GM19023 (cell line): ENCODE results near the gene OR5C1.
A peak's percentile ranks its signal among the peaks of the same experiment; 100 is the strongest.
"Not testable (repeated sequence)": the region's sequence is repeated elsewhere in the genome, so short reads cannot be mapped to it uniquely, and the experiment has no call there.

ENCODE experiments used
- ATAC-seq: cut with Tn5 transposase; IDR thresholded peaks from one replicate; pipeline ENCODE4 v1.9.1; 2021; ENCODE audit warnings: mild to moderate bottlenecking, moderate library complexity; ENCODE audit not compliant: unreplicated experiment

The OR5C1 gene

DNA sequence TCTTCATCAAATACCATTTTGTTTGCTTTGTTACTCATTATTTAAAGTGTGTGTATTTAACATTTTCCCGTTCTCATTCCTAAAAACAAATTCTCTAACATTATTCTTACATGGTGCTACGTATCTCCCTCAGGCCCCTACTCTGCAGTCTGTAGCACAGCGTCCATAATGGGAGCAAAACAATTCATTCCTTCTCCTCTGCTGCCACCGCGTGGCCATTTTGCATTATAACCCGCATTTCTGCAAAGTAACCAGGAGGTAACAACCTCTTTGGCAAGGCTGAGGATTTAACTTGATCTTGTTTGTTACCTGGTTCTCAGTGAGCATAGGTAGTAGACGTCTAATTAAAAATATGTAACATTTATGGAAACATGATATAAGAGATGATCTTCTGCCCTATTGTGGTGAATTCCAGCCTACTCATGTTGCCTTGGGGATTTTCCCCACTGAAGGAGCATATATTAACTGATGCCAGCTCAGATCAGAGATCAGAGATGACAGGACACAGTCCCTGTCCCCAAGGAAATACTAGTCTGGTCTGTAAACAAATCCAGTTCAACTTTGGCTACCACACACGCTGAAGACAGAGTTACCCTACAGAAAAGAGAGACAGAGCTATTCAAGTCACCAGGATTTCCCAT, 21.7 kb downstream of the OR5C1 start:
- peak; percentile 76 for ATAC-seq

DNA sequence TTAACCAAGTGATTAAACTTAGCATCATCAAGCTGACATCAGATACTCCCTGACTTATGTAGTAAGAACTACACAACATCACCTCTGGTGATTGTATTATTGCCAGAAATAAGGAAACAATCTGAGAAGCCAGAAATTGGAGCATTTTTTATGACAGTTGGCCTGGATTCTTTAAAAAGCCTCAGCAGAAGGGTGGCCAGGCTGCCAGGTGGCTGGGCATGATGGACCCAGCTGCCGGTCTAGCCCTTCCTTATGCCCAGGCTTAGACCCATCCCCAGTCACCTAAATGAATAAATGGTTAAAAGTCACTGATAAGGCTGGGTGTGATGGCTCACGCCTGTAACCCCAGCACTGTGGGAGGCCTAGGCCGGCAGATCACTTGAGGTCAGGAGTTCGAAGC, 24.0 kb downstream of the OR5C1 start:
- ATAC-seq = no peak

DNA sequence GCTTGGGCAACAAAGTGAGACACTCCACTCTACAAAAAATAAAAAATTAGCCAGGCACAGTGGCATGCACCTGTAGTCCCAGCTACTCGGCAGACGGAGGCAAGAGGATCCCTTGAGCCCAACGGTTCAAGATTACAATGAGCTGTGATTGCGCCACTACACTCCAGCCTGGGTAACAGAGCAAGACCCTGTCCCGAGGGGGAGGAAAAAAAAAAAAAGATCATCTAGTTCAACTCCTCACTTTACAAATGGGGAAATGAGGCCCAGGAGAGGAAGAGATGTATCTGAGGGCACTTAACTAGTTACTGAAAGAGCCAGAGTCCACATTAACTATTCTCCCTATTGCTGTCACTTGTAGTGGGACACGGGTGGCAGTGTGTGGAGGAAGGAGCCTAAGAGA, 25.8 kb downstream of the OR5C1 start:
- ATAC-seq = no peak

GRCh38 chr9:122815544-122815943, 26.8 kb downstream of the OR5C1 start:
- ATAC-seq = no peak

GRCh38 chr9:122816163-122816867, 27.6 kb downstream of the OR5C1 start:
- no peak for ATAC-seq

GRCh38 chr9:122819326-122819725, 30.6 kb downstream of the OR5C1 start:
- no peak for ATAC-seq

DNA sequence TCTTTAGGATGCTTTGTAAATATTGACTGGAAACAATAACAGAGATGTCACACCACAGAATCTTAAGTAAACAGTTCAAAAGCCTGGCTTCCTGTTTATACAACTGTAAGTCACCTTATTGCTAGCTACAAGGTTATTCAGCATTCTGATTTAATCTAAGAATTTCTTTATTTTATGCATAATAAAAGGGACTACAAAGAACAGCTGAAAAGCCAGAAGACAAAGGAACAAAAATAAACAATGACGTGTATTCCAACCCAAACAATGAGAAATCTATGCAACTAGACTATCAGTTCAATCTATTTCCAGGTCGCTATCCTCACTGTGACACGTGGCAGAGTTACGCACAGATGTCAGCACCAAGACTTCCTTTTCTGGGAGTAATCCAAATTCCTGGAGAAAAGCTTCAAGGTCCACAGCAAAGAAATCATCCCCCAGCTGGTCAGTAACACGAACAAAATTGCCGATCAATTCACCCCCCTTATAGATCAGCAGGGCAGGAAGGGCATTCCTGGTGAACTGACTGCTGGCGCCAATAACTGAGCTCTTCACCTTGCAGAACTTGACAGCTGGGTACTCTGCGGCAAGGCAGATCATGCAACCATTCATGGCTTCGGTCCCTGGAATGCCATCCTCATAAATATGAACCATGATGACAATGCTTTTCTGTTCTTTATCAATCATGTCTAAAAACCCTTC, 31.2 kb downstream of the OR5C1 start:
- ATAC-seq = no peak

DNA sequence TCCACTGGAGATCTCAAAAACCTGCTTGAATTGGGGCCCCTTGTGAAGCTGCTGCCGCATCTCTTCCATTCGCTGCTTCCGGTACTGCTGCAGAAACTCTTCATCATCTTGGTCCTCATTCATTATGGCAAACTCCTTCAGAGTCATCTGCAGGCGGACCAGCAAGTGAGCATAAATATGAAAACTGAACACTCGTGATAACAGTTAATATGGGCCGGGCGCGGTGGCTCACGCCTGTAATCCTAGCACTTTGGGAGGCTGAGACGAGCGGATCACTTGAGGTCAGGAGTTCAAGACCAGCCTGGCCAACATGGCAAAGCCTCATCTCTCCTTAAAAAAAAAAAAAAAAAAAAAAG, 31.7 kb downstream of the OR5C1 start:
- no peak for ATAC-seq

GRCh38 chr9:122821278-122821943, 32.7 kb downstream of the OR5C1 start:
- no peak for ATAC-seq

GRCh38 chr9:122822056-122822455, 33.3 kb downstream of the OR5C1 start:
- ATAC-seq = no peak

DNA sequence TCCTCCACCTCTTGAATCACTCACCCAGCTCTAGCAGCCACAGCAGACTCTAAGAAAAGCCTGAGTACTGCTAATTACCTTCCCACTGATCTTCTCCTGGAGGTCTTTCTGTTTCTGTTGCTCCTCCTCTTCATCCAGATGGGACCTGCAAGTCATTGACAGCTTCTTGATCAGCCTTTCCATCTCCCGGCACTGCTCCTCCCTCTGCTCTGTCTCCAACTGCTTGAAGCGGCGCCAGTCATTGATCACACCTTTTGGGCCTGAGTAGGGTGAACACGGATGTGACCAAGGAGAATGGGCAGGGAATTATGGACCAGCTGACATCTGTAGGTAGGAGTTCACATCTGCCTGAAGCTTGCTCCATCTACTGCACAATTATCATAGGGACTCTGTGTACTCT, 34.2 kb downstream of the OR5C1 start:
- no peak for ATAC-seq

DNA sequence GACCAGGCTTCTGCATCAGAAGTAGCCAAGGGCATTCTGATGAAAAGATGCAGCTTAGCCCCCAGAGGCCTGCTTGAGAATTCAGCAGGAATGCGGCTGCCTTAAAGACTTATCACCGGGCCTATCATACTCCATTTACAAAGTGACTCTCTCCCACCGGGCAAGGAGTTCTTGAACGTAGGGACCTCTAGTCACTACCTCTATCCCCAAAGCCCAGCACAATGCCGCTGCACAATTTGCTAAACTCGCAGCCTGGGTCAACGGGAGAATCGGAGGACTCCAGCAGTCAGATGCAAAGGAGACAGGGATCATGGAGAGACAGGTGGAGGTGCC, 39.0 kb downstream of the OR5C1 start:
- ATAC-seq = peak; percentile 26

DNA sequence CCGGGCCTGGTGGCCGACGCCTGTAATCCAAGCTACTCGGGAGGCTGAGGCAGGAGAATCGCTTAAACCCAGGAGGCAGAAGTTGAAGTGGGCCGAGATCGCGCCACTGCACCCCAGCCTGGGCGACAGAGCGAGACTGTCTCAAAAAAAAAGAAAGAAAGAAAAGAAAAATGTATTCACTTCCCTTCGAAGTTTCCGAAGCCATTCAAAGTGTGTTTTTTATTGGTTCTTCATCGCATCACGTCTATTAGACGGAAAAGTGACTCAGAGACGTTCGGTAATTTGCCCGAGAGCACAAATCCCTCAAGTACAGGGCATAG, 40.2 kb downstream of the OR5C1 start:
- ATAC-seq = not testable (repeated sequence)

DNA sequence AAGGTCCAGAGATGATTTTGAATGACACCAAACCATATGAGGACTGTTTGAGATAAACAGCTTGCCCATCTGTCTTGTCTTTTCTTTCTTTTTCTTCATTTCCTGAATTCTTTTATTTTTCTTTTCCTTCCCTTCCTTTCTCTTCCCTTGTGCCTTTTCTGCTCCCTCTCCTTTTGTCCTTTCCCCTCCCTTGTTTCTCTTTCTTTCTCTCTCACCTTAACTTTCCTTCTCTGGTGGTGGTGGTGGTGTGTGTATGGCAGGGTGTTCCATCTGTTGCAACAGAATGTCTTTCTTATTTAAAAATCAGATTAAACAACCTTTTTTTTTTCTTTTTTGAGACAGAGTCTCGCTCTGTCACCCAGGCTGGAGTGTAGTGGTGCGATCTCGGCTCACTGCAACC, 43.5 kb downstream of the OR5C1 start:
- no peak for ATAC-seq

- no peak for ATAC-seq
Measured at GRCh38 chr9:122835313-122835731, 46.6 kb downstream of the OR5C1 start.

DNA sequence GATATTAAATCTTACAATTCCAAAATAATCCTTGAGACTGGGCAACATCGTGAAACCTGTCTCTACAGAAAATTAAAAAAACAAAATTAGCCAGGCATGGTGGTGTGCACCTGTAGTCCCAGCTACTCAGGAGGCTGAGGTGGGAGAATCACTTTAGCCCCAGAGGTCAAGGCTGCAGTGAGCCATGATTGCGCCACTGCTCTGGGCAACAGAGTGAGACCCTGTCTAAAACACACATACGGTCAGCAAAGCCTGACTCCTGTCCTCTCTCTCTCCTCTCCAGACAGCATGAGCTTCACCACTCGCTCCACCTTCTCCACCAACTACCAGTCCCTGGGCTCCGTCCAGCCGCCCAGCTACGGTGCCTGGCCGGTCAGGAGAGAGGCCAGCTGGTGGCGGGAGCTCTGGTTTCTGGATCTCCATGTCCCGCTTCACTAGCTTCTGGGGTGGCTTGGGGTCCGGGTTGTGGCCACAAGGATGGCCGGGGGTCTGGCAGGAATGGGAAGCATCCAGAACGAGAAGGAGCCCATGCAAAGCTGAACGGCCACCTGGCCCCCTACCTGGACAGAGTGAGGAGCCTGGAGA, 48.6 kb downstream of the OR5C1 start:
- ATAC-seq = no peak

DNA sequence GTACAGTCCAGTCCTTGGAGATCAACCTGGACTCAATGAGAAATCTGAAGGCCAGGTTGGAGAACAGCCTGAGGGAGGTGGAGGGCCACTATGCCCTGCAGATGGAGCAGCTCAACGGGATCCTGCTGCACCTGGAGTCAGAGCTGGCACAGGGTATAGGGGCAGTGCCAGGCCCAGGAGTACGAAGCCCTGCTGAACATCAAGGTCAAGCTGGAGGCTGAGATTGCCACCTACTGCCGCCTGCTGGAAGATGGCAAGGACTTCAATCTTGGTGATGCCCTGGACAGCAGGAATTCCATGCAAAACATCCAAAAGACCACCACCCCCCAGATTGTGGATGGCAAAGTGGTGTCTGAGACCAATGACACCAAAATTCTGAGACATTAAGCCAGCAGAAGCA, 49.7 kb downstream of the OR5C1 start:
- not testable (repeated sequence) for ATAC-seq
